Psoas muscle (tissue), 8 donors: Measurements from ENCODE around the gene STAT2. TPM values are rescaled to one million over a fixed set of nuclear protein-coding genes. Genes with fewer than 3 reads are reported as not detected.
A peak's percentile ranks its signal among the peaks of the same experiment; 100 is the strongest.

Experiments used
- ATAC-seq, 4 donors: fragments of 200-7000 bp; cut with Tn5 transposase; one replicate each; pipeline ENCODE4 v1.9.1; 2020; ENCODE audit warnings: moderate library complexity in 3 of 4, mild to moderate bottlenecking in 2 of 4
- DNase-seq, 2 donors: peaks; one replicate each; pipeline ENCODE4 v3.0.0-alpha.2; 2020
- H3K27ac ChIP-seq: fragments of 200-600 bp; one replicate; pipeline ENCODE4 v1.8.0; 2022
- H3K27me3 ChIP-seq, 3 donors: fragments of 200-600 bp in 1 of 3; one replicate each; pipeline versions ENCODE4 v1.6.1 to v1.8.0; 2013 to 2022; ENCODE audit warnings: low read length in 2 of 3, mild to moderate bottlenecking in 2 of 3, moderate library complexity in 1 of 3; ENCODE audit not compliant: insufficient read depth in 3 of 3
- H3K36me3 ChIP-seq, 2 donors: fragments of 200-600 bp in 1 of 2; one replicate each; pipeline versions ENCODE4 v1.6.1 to v1.8.0; 2013 to 2022; ENCODE audit warnings: low read depth in 1 of 2, mild to moderate bottlenecking in 1 of 2, moderate library complexity in 1 of 2; ENCODE audit not compliant: insufficient read depth in 1 of 2
- H3K4me1 ChIP-seq: fragments of 200-600 bp; one replicate; pipeline ENCODE4 v1.8.0; 2022
- H3K4me3 ChIP-seq: fragments of 200-600 bp; one replicate; pipeline ENCODE4 v1.8.0; 2022; ENCODE audit warnings: mild to moderate bottlenecking
- H3K9me3 ChIP-seq: fragments of 200-600 bp; one replicate; pipeline ENCODE4 v1.8.0; 2022
- CTCF ChIP-seq: fragments of 200-600 bp; IDR thresholded peaks from one replicate; pipeline ENCODE4 v1.8.0; 2022; ENCODE audit warnings: antibody characterized with exemption
- WGBS, 3 donors: extraction: QIAGEN DNeasy Blood & Tissue Kit; methylation state at CpG; one replicate each; pipeline versions ENCODE4 v1.1.6 to v1.1.7; 2013; 5-methylcytosine and 5-hydroxymethylcytosine counted together
- intact Hi-C, 2 donors: fragments of 100-400 bp; cut with DNase I; formaldehyde crosslinking; loops; one replicate each; pipeline versions ENCODE4 v1.11.0 to v1.14.2; 2022
- polyA plus RNA-seq, 3 donors: library from polyadenylated mRNA; stranded (reverse); fragments of 200-250 nt; gene quantifications; one replicate each; pipeline ENCODE4 v1.2.3, GENCODE V29; 2013
- total RNA-seq, 4 donors: library from RNA; stranded (reverse); fragmentation: NEBNext Ultra II Directional in 2 of 4; extraction: Animal tissue kit (Norgen Biotek cat#: 25700) in 2 of 4; gene quantifications; one replicate each; pipeline versions ENCODE4 v1.2.1 to v1.2.4, GENCODE V29; 2021 to 2023
- donor health status: healthy with polysubstance abuse.
- donor health status: DM: no; HTN: no; CAD: no; lungs with moderate emphysema.
- donor health status: Bipolar disorder and iron deficiency.
- donor health status: healthy.
- donor health status: DM: yes; HTN: yes; CAD: no.
- donor health status: DM: no; HTN: no; CAD: no.
- donor health status: DM: no; HTN: no; CAD: no.
- donor health status: DM: yes; HTN: yes; CAD: no.

The STAT2 gene
- total and polyA plus RNA-seq, 7 donors = 15.0 to 34.6 (median 30.3) TPM

- H3K27ac ChIP-seq = peak overlapping the region; percentile 92
- intact Hi-C loops = no loop called here
- no peak for TF ChIP-seq CTCF
- no peak for DNase-seq
- ATAC-seq = no peak
- H3K36me3 ChIP-seq = peaks cover 0 to 24% of the 10 kb centered on the region in 2 donors
- no peaks in the 10 kb centered on the region for H3K9me3 ChIP-seq
- peaks cover 66% of the 10 kb centered on the region for H3K4me1 ChIP-seq
- peak overlapping the region; percentile 96 for H3K4me3 ChIP-seq
- WGBS, 3 donors = 59 to 71% (median 66%) methylated on average over 5 of the region's 5 CpGs
- no peaks in the 10 kb centered on the region for H3K27me3 ChIP-seq
These were observed 61.1 kb downstream of the STAT2 start for GRCh38 chr12:56298828-56299227.

GRCh38 chr12:56297400-56297799, 62.5 kb downstream of the STAT2 start:
- no peaks in the 10 kb centered on the region for H3K27me3 ChIP-seq
- H3K4me1 ChIP-seq = peaks cover 68% of the 10 kb centered on the region
- 88 to 94% (median 89%) methylated on average over 8 of the region's 8 CpGs for WGBS, 3 donors
- H3K36me3 ChIP-seq = peaks cover 0 to 16% of the 10 kb centered on the region in 2 donors
- intact Hi-C loops = no loop called here
- no peak for DNase-seq
- ATAC-seq = no peak
- H3K4me3 ChIP-seq = peak overlapping the region; percentile 96
- H3K27ac ChIP-seq = peak overlapping the region; percentile 92
- H3K9me3 ChIP-seq = no peaks in the 10 kb centered on the region
- TF ChIP-seq CTCF = no peak

GRCh38 chr12:56296295-56296694, 63.6 kb downstream of the STAT2 start:
- no peak for DNase-seq
- Histone ChIP-seq H3K4me1 (peaks cover 68% of the 10 kb centered on the region), H3K4me3 (peak overlapping the region; percentile 6), H3K27me3 (no peaks in the 10 kb centered on the region), H3K9me3 (no peaks in the 10 kb centered on the region), H3K27ac (peak overlapping the region; percentile 92), H3K36me3 (peaks cover 0 to 24% of the 10 kb centered on the region in 2 donors)
- 47 to 65% (median 54%) methylated on average over 5 of the region's 5 CpGs for WGBS, 3 donors
- intact Hi-C loops = no loop called here
- TF ChIP-seq CTCF = no peak
- ATAC-seq = no peak

- DNase-seq (no peak), ATAC-seq (peak; percentile 30 to 68 (median 49))
- 47 to 72% (median 58%) methylated on average over 5 of the region's 5 CpGs for WGBS, 3 donors
- no peaks in the 10 kb centered on the region for H3K9me3 ChIP-seq
- H3K27me3 ChIP-seq = no peaks in the 10 kb centered on the region
- H3K4me1 ChIP-seq = peaks cover 61% of the 10 kb centered on the region
- no peak overlapping the region for H3K4me3 ChIP-seq
- peaks cover 4 to 38% of the 10 kb centered on the region in 2 donors for H3K36me3 ChIP-seq
- intact Hi-C loops = no loop called here
- TF ChIP-seq CTCF = no peak
- peak overlapping the region; percentile 46 for H3K27ac ChIP-seq
These were observed 66.1 kb downstream of the STAT2 start for GRCh38 chr12:56293795-56294194.

Other genes starting within 250 kb of the STAT2 start
- gene RPL41, start 243.5 kb downstream of the STAT2 start, total RNA-seq = 1,000 to 10,000 TPM; 2,052 to 2,475 (median 2,223) TPM
- 1,000 to 10,000 TPM; 3,632 to 4,096 (median 3,726) TPM for gene RPL41, start 243.5 kb downstream of the STAT2 start, polyA plus RNA-seq
- 10 to 100 TPM in 1 of 4 donors, 1 to 10 TPM in 3; 5.0 to 10.3 (median 6.6) TPM for gene ZC3H10, start 241.8 kb downstream of the STAT2 start, total RNA-seq
- gene ZC3H10, start 241.8 kb downstream of the STAT2 start, polyA plus RNA-seq = 1 to 10 TPM; 3.5 to 7.8 (median 4.5) TPM
- 10 to 100 TPM; 36.7 to 57.4 (median 44.4) TPM for gene ESYT1, start 231.8 kb downstream of the STAT2 start, total RNA-seq
- 10 to 100 TPM; 20.2 to 40.6 (median 21.0) TPM for gene ESYT1, start 231.8 kb downstream of the STAT2 start, polyA plus RNA-seq
- gene MYL6B, start 207.5 kb downstream of the STAT2 start, total RNA-seq = 1,000 to 10,000 TPM in 1 of 4 donors, 100 to 1,000 TPM in 3; 113 to 2,222 (median 606) TPM
- gene MYL6B, start 207.5 kb downstream of the STAT2 start, polyA plus RNA-seq = 100 to 1,000 TPM; 151 to 786 (median 413) TPM
- 100 to 1,000 TPM; 216 to 395 (median 291) TPM for gene MYL6, start 201.7 kb downstream of the STAT2 start, total RNA-seq
- gene MYL6, start 201.7 kb downstream of the STAT2 start, polyA plus RNA-seq = 100 to 1,000 TPM; 384 to 711 (median 489) TPM
- 10 to 100 TPM; 49.8 to 78.7 (median 69.7) TPM for gene SMARCC2, start 170.6 kb downstream of the STAT2 start, total RNA-seq
- gene SMARCC2, start 170.6 kb downstream of the STAT2 start, polyA plus RNA-seq = 10 to 100 TPM; 16.5 to 46.1 (median 26.5) TPM
- 10 to 100 TPM; 22.4 to 41.7 (median 34.8) TPM for gene RNF41, start 138.2 kb downstream of the STAT2 start, total RNA-seq
- gene RNF41, start 138.2 kb downstream of the STAT2 start, polyA plus RNA-seq = 10 to 100 TPM; 21.9 to 54.9 (median 22.9) TPM
- gene NABP2, start 135.8 kb downstream of the STAT2 start, total RNA-seq = 10 to 100 TPM; 27.2 to 32.1 (median 29.8) TPM
- 10 to 100 TPM; 27.1 to 65.7 (median 31.0) TPM for gene NABP2, start 135.8 kb downstream of the STAT2 start, polyA plus RNA-seq
- not detected for gene SLC39A5, start 130.1 kb downstream of the STAT2 start, total RNA-seq
- under 1 TPM in 2 of 3 donors, not detected in 1; 0.16 to 0.23 TPM for gene SLC39A5, start 130.1 kb downstream of the STAT2 start, polyA plus RNA-seq
- gene ANKRD52, start 101.7 kb downstream of the STAT2 start, total RNA-seq = 10 to 100 TPM; 14.2 to 37.5 (median 21.5) TPM
- 10 to 100 TPM in 1 of 3 donors, 1 to 10 TPM in 2; 5.7 to 33.6 (median 6.5) TPM for gene ANKRD52, start 101.7 kb downstream of the STAT2 start, polyA plus RNA-seq
- gene COQ10A, start 93.2 kb downstream of the STAT2 start, total RNA-seq = 10 to 100 TPM; 24.3 to 86.6 (median 54.7) TPM
- gene COQ10A, start 93.2 kb downstream of the STAT2 start, polyA plus RNA-seq = 100 to 1,000 TPM in 1 of 3 donors, 10 to 100 TPM in 2; 16.2 to 105 (median 63.5) TPM
- 100 to 1,000 TPM; 317 to 601 (median 394) TPM for gene CS, start 59.8 kb downstream of the STAT2 start, total RNA-seq
- 100 to 1,000 TPM; 194 to 269 (median 216) TPM for gene CS, start 59.8 kb downstream of the STAT2 start, polyA plus RNA-seq
- 10 to 100 TPM; 32.8 to 40.2 (median 33.8) TPM for gene CNPY2, start 44.1 kb downstream of the STAT2 start, total RNA-seq
- 10 to 100 TPM; 45.4 to 73.5 (median 65.0) TPM for gene CNPY2, start 44.1 kb downstream of the STAT2 start, polyA plus RNA-seq
- 10 to 100 TPM; 22.1 to 37.5 (median 28.7) TPM for gene PAN2, start 26.1 kb downstream of the STAT2 start, total RNA-seq
- gene PAN2, start 26.1 kb downstream of the STAT2 start, polyA plus RNA-seq = 10 to 100 TPM; 17.3 to 28.7 (median 17.4) TPM
- under 1 TPM in 1 of 4 donors, not detected in 3; 0.32 TPM for gene IL23A, start 21.2 kb downstream of the STAT2 start, total RNA-seq
- gene IL23A, start 21.2 kb downstream of the STAT2 start, polyA plus RNA-seq = under 1 TPM in 2 of 3 donors, not detected in 1; 0.57 to 0.68 TPM
- not detected for gene APOF, start 2.8 kb upstream of the STAT2 start, total RNA-seq
- not detected for gene APOF, start 2.8 kb upstream of the STAT2 start, polyA plus RNA-seq
- gene TIMELESS, start 89.3 kb upstream of the STAT2 start, total RNA-seq = 1 to 10 TPM; 2.8 to 4.3 (median 3.7) TPM
- gene TIMELESS, start 89.3 kb upstream of the STAT2 start, polyA plus RNA-seq = 1 to 10 TPM; 3.3 to 5.2 (median 4.8) TPM
- not detected for gene MIP, start 94.5 kb upstream of the STAT2 start, total RNA-seq
- gene MIP, start 94.5 kb upstream of the STAT2 start, polyA plus RNA-seq = under 1 TPM in 2 of 3 donors, not detected in 1; 0.05 to 0.13 TPM
- 1 to 10 TPM; 2.8 to 4.4 (median 3.7) TPM for gene SPRYD4, start 108.5 kb upstream of the STAT2 start, total RNA-seq
- 1 to 10 TPM; 1.7 to 4.6 (median 2.7) TPM for gene SPRYD4, start 108.5 kb upstream of the STAT2 start, polyA plus RNA-seq
- under 1 TPM in 1 of 4 donors, not detected in 3; 0.19 TPM for gene GLS2, start 128.1 kb upstream of the STAT2 start, total RNA-seq
- under 1 TPM; 0.08 to 0.18 (median 0.11) TPM for gene GLS2, start 128.1 kb upstream of the STAT2 start, polyA plus RNA-seq
- gene RBMS2, start 161.7 kb upstream of the STAT2 start, total RNA-seq = 10 to 100 TPM; 11.8 to 20.5 (median 14.8) TPM
- 1 to 10 TPM; 3.0 to 5.0 (median 3.8) TPM for gene RBMS2, start 161.7 kb upstream of the STAT2 start, polyA plus RNA-seq